ENCODE data around the gene CFAP251. TPM values are rescaled to one million over a fixed set of nuclear protein-coding genes. Genes with fewer than 3 reads are reported as not detected.
"Not testable (repeated sequence)": the region's sequence is repeated elsewhere in the genome, so short reads cannot be mapped to it uniquely, and the experiment has no call there.

CFAP251 gene
- total RNA-seq, 1 experiment from 2014 or later: 2.6 TPM

DNA sequence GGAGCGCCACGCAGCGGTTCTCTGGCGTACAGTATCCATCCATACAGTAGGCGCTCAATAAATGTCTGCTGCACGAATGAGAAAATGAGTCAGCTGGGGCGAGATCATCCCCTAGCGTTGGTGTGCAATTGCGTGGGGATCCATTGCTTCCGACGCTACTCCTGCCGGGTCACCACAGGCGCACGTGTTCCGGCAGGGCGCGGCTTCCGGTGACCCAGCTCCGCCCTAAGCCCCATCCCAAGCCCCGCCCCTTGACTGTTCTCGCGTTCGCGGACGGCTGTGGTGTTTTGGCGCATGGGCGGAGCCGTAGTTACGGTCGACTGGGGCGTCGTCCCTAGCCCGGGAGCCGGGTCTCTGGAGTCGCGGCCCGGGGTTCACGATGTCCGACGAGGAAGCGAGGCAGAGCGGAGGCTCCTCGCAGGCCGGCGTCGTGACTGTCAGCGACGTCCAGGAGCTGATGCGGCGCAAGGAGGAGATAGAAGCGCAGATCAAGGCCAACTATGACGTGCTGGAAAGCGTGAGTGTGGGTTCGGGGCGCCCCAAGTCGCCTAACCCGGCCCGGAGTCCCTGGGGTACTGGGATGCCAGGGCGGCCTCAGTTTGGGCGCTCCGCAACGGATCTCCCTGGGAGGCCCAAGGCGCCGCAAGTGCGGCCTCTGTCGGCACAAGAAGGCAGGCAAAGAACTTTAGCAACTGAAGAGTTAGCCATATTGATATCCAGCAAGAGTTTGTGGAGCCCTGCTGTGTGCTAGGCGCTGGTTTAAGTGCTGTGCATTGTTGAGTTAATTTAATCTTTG, 29.7 kb upstream of the CFAP251 start, which contains the start of gene PSMD9 (continued):
- TF ChIP-seq EZH2phosphoT487 (IDR thresholded peaks at IDR 0.05; ENCODE audit: borderline replicate concordance) (no peak), TCF7L2 (IDR thresholded peaks at IDR 0.05; ENCODE audit: borderline replicate concordance, extremely low read depth, insufficient read depth, insufficient read length) (peak; percentile 49), RAD21 (IDR thresholded peaks at IDR 0.05; ENCODE audit: low read depth) (peak; percentile 98), FOSL1 (IDR thresholded peaks at IDR 0.05; ENCODE audit: low read depth) (peak; percentile 71), SRF (IDR thresholded peaks at IDR 0.05; ENCODE audit: low read depth) (peak; percentile 58; the same call in 1 of the 2 replicates), EZH2 (IDR thresholded peaks at IDR 0.05) (no peak)

GRCh38 chr12:121889274-121889624, 29.1 kb upstream of the CFAP251 start:
- Histone ChIP-seq H3K4me3 (replicated peaks in 1 of 2; ENCODE audit: low read depth in 1 of 2, low read length in 2 of 2) (peak overlapping the region; percentile 95 to 97), H3K27me3 (ENCODE audit: insufficient read depth, low read length) (no peaks in the 10 kb centered on the region), H3K4me2 (ENCODE audit: low read length) (peak overlapping the region; percentile 86), H3K9me2 (ENCODE audit: insufficient read depth) (no peaks in the 10 kb centered on the region), H3K4me1 (ENCODE audit: control insufficient read depth in 1 of 2, insufficient read depth in 2 of 2, low read length in 2 of 2) (peaks cover 18 to 50% of the 10 kb centered on the region in 2 experiments; a peak in 3 of 4 replicates), H4K20me1 (ENCODE audit: insufficient read depth) (no peaks in the 10 kb centered on the region), H3K36me3 (ENCODE audit: control insufficient read depth in 1 of 2, insufficient read depth in 2 of 2, low read length in 2 of 2) (no peaks in the 10 kb centered on the region), H2AFZ (ENCODE audit: low read depth, low read length, poor library complexity, severe bottlenecking) (no peak overlapping the region), H3K79me2 (ENCODE audit: insufficient read depth, low read length) (peaks cover 48% of the 10 kb centered on the region), H3K9ac (ENCODE audit: low read length) (peak overlapping the region; percentile 91), H3K9me3 (ENCODE audit: control insufficient read depth in 1 of 2, insufficient read depth in 1 of 2, low read depth in 1 of 2, low read length in 2 of 2) (no peaks in the 10 kb centered on the region), H3K27ac (ENCODE audit: low read depth, low read length) (peak overlapping the region; percentile 86)
- CTCF ChIA-PET: interaction anchor here (5.4 kb wide), 1 partner anchor 93 kb away, joined by 96 read pairs; the partner anchor contains the start of gene RHOF
- no peak for ATAC-seq
- RAD21 ChIA-PET (ENCODE audit: low non-redundant PET in 1 of 2, low total read pairs in 2 of 2, uncharacterized antibody in 2 of 2, unreplicated experiment in 2 of 2): interaction anchor here in 1 of 2 experiments (2.1 kb wide), 1 partner anchor 95 kb away, joined by 19 read pairs; the partner anchor contains the start of gene RHOF
- no peak for DNase-seq (ENCODE audit: low read depth, low spot score)
- intact Hi-C loops (cut with micrococcal nuclease): loop anchor here (2.0 to 5.0 kb wide), 3 partner anchors 47 to 192 kb away; no protein-coding TSS in a partner anchor
- POLR2A ChIA-PET: interaction anchor here (1.3 to 3.8 kb wide), 2 partner anchors 94 to 224 kb away, joined by 3 to 38 read pairs; partner anchors contain the start of gene RHOF
- no TSS peak for BruUV-seq (replicated peaks)
- TF ChIP-seq FOSL1 (IDR thresholded peaks at IDR 0.05; ENCODE audit: low read depth) (no peak), ZFX (IDR thresholded peaks at IDR 0.05) (0 out of 2 replicates have a peak, but pooled peaks have one; percentile 1)

GRCh38 chr12:121889661-121890060, 28.7 kb upstream of the CFAP251 start:
- H3K4me1 ChIP-seq (ENCODE audit: control insufficient read depth in 1 of 2, insufficient read depth in 2 of 2, low read length in 2 of 2): peaks cover 18 to 52% of the 10 kb centered on the region in 2 experiments; a peak in 3 of 4 replicates
- H2AFZ ChIP-seq (ENCODE audit: low read depth, low read length, poor library complexity, severe bottlenecking); ATAC-seq; BruUV-seq (replicated peaks); H3K36me3 ChIP-seq (ENCODE audit: control insufficient read depth in 1 of 2, insufficient read depth in 2 of 2, low read length in 2 of 2); H4K20me1 ChIP-seq (ENCODE audit: insufficient read depth); H3K9me2 ChIP-seq (ENCODE audit: insufficient read depth); DNase-seq (ENCODE audit: low read depth, low spot score); H3K27me3 ChIP-seq (ENCODE audit: insufficient read depth, low read length); H3K9me3 ChIP-seq (ENCODE audit: control insufficient read depth in 1 of 2, insufficient read depth in 1 of 2, low read depth in 1 of 2, low read length in 2 of 2): not testable (repeated sequence)
- H3K4me3 ChIP-seq (replicated peaks in 1 of 2; ENCODE audit: low read depth in 1 of 2, low read length in 2 of 2): peak overlapping the region; percentile 95 to 97
- ChIA-PET CTCF (interaction anchor here (5.4 kb wide), 1 partner anchor 94 kb away, joined by 96 read pairs; the partner anchor contains the start of gene RHOF), POLR2A (interaction anchor here (3.8 kb wide), 1 partner anchor 95 kb away, joined by 38 read pairs; the partner anchor contains the start of gene RHOF), RAD21 (ENCODE audit: low non-redundant PET in 1 of 2, low total read pairs in 2 of 2, uncharacterized antibody in 2 of 2, unreplicated experiment in 2 of 2) (interaction anchor here in 1 of 2 experiments (2.1 kb wide), 1 partner anchor 96 kb away, joined by 19 read pairs; the partner anchor contains the start of gene RHOF)
- intact Hi-C loops (cut with micrococcal nuclease): loop anchor here (2.0 to 5.0 kb wide), 3 partner anchors 47 to 193 kb away; no protein-coding TSS in a partner anchor
- peak overlapping the region; percentile 91 for H3K9ac ChIP-seq (ENCODE audit: low read length)
- H3K4me2 ChIP-seq (ENCODE audit: low read length): peak overlapping the region; percentile 86
- peak overlapping the region; percentile 86 for H3K27ac ChIP-seq (ENCODE audit: low read depth, low read length)
- H3K79me2 ChIP-seq (ENCODE audit: insufficient read depth, low read length): peaks cover 51% of the 10 kb centered on the region

All from HCT116 (cell line).